HEK293 (cell line): ENCODE measurements around the gene COA6.

Source experiments
- GLIS1 ChIP-seq: fragments of 450-650 bp; formaldehyde crosslinking; IDR thresholded peaks from 2 replicates; pipeline ENCODE4 v1.5.1; 2016; ENCODE audit warnings: missing biosample characterization, missing genetic modification characterization
- OVOL3 ChIP-seq: fragments of 450-650 bp; formaldehyde crosslinking; IDR thresholded peaks from 2 replicates; pipeline ENCODE4 v1.5.1; 2016; ENCODE audit warnings: missing biosample characterization, missing genetic modification characterization
- PRDM1 ChIP-seq: fragments of 450-650 bp; formaldehyde crosslinking; IDR thresholded peaks from 2 replicates; pipeline ENCODE4; 2016; ENCODE audit warnings: missing biosample characterization, missing genetic modification characterization
- PRDM6 ChIP-seq: fragments of 450-650 bp; formaldehyde crosslinking; IDR thresholded peaks from 2 replicates; pipeline ENCODE4 v1.5.1; 2017; ENCODE audit warnings: missing biosample characterization, missing genetic modification characterization
- ZBTB44 ChIP-seq: fragments of 450-650 bp; IDR thresholded peaks from 2 replicates; pipeline ENCODE4 v1.5.1; 2018; ENCODE audit warnings: missing biosample characterization, mild to moderate bottlenecking, missing genetic modification characterization
- ZBTB8A ChIP-seq: fragments of 450-650 bp; formaldehyde crosslinking; IDR thresholded peaks from 2 replicates; pipeline ENCODE4 v1.5.1; 2016; ENCODE audit warnings: missing biosample characterization, missing genetic modification characterization
- ZEB2 ChIP-seq: fragments of 450-650 bp; formaldehyde crosslinking; IDR thresholded peaks from 2 replicates; pipeline ENCODE4 v1.5.1; 2016; ENCODE audit warnings: missing biosample characterization, missing genetic modification characterization
- ZFP3 ChIP-seq: fragments of 450-650 bp; formaldehyde crosslinking; IDR thresholded peaks from 2 replicates; pipeline ENCODE4 v1.5.1; 2016; ENCODE audit warnings: low read depth, missing biosample characterization, missing genetic modification characterization
- ZFP41 ChIP-seq: fragments of 450-650 bp; formaldehyde crosslinking; IDR thresholded peaks from 2 replicates; pipeline ENCODE4 v1.5.1; 2016; ENCODE audit warnings: missing biosample characterization, missing genetic modification characterization, borderline replicate concordance
- ZNF114 ChIP-seq: fragments of 450-650 bp; formaldehyde crosslinking; IDR thresholded peaks from 2 replicates; pipeline ENCODE4 v1.5.0; 2017; ENCODE audit warnings: missing biosample characterization, missing genetic modification characterization
- ZNF132 ChIP-seq: fragments of 450-650 bp; formaldehyde crosslinking; IDR thresholded peaks from 2 replicates; pipeline ENCODE4 v1.5.1; 2017; ENCODE audit warnings: missing biosample characterization, missing genetic modification characterization, borderline replicate concordance
- ZNF223 ChIP-seq: fragments of 450-650 bp; formaldehyde crosslinking; IDR thresholded peaks from 2 replicates; pipeline ENCODE4 v1.5.1; 2016; ENCODE audit warnings: missing biosample characterization, missing genetic modification characterization
- ZNF248 ChIP-seq: fragments of 450-650 bp; formaldehyde crosslinking; IDR thresholded peaks from 2 replicates; pipeline ENCODE4 v1.5.1; 2017; ENCODE audit warnings: missing biosample characterization, missing genetic modification characterization
- ZNF37A ChIP-seq: fragments of 450-650 bp; IDR thresholded peaks from 2 replicates; pipeline ENCODE4 v1.5.1; 2018; ENCODE audit warnings: missing biosample characterization, missing genetic modification characterization
- ZNF473 ChIP-seq: fragments of 450-650 bp; formaldehyde crosslinking; IDR thresholded peaks from 2 replicates; pipeline ENCODE4 v1.5.1; 2017; ENCODE audit warnings: missing biosample characterization, missing genetic modification characterization
- ZNF48 ChIP-seq: fragments of 450-650 bp; formaldehyde crosslinking; IDR thresholded peaks from 2 replicates; pipeline ENCODE4 v1.5.1; 2016; ENCODE audit warnings: missing biosample characterization, missing genetic modification characterization
- ZNF518A ChIP-seq: fragments of 450-650 bp; formaldehyde crosslinking; conservative IDR thresholded peaks from 2 replicates; pipeline ENCODE4 v1.5.1; 2016; ENCODE audit warnings: low read depth, missing biosample characterization, missing genetic modification characterization
- ZNF544 ChIP-seq: fragments of 450-650 bp; formaldehyde crosslinking; IDR thresholded peaks from 2 replicates; pipeline ENCODE4 v1.5.0; 2017; ENCODE audit warnings: missing biosample characterization, missing genetic modification characterization
- ZNF548 ChIP-seq: fragments of 450-650 bp; formaldehyde crosslinking; IDR thresholded peaks from 2 replicates; pipeline ENCODE4 v1.5.1; 2016; ENCODE audit warnings: missing biosample characterization, missing genetic modification characterization
- ZNF596 ChIP-seq: fragments of 450-650 bp; IDR thresholded peaks from 2 replicates; pipeline ENCODE4 v1.5.0; 2018; ENCODE audit warnings: missing biosample characterization, mild to moderate bottlenecking, missing genetic modification characterization, moderate library complexity
- ZNF670 ChIP-seq: fragments of 450-650 bp; formaldehyde crosslinking; IDR thresholded peaks from 2 replicates; pipeline ENCODE4 v1.5.1; 2016; ENCODE audit warnings: missing biosample characterization, missing genetic modification characterization, low read depth
- TF ChIP-seq, protein P1 (sequence below): fragments of 450-650 bp; formaldehyde crosslinking; IDR thresholded peaks from 2 replicates; pipeline ENCODE4 v1.5.1; 2016; ENCODE audit warnings: missing biosample characterization, missing genetic modification characterization, borderline replicate concordance
- TF ChIP-seq, protein P2 (sequence below): fragments of 450-650 bp; formaldehyde crosslinking; IDR thresholded peaks from 2 replicates; pipeline ENCODE4 v1.5.1; 2016; ENCODE audit warnings: missing biosample characterization, missing genetic modification characterization
- TF ChIP-seq, protein P3 (sequence below): IDR thresholded peaks from 2 replicates; pipeline ENCODE4 v1.6.1; 2011; ENCODE audit warnings: mild to moderate bottlenecking, low read depth, low read length, borderline replicate concordance

The COA6 gene

GRCh38 chr1:234373064-234373958 lies at the start of gene COA6 (continued):
- peak; percentile 20; the same call in 1 of the 2 replicates for TF ChIP-seq ZNF596 (tag by site-specific recombination)
- TF ChIP-seq, protein P1, sequence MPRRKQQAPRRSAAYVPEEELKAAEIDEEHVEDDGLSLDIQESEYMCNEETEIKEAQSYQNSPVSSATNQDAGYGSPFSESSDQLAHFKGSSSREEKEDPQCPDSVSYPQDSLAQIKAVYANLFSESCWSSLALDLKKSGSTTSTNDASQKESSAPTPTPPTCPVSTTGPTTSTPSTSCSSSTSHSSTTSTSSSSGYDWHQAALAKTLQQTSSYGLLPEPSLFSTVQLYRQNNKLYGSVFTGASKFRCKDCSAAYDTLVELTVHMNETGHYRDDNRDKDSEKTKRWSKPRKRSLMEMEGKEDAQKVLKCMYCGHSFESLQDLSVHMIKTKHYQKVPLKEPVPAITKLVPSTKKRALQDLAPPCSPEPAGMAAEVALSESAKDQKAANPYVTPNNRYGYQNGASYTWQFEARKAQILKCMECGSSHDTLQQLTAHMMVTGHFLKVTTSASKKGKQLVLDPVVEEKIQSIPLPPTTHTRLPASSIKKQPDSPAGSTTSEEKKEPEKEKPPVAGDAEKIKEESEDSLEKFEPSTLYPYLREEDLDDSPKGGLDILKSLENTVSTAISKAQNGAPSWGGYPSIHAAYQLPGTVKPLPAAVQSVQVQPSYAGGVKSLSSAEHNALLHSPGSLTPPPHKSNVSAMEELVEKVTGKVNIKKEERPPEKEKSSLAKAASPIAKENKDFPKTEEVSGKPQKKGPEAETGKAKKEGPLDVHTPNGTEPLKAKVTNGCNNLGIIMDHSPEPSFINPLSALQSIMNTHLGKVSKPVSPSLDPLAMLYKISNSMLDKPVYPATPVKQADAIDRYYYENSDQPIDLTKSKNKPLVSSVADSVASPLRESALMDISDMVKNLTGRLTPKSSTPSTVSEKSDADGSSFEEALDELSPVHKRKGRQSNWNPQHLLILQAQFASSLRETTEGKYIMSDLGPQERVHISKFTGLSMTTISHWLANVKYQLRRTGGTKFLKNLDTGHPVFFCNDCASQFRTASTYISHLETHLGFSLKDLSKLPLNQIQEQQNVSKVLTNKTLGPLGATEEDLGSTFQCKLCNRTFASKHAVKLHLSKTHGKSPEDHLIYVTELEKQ (tag by site-specific recombination): peak; percentile 75; the same call in 1 of the 2 replicates
- TF ChIP-seq ZFP41 (tag by site-specific recombination): no peak
- TF ChIP-seq ZBTB44 (tag by site-specific recombination): no peak
- no peak for TF ChIP-seq ZNF132
- peak; percentile 48; the same call in 1 of the 2 replicates for TF ChIP-seq OVOL3 (tag by site-specific recombination)
- no peak for TF ChIP-seq ZNF248 (tag by site-specific recombination)
- no peak for TF ChIP-seq ZNF37A (tag by site-specific recombination)
- TF ChIP-seq, protein P2, sequence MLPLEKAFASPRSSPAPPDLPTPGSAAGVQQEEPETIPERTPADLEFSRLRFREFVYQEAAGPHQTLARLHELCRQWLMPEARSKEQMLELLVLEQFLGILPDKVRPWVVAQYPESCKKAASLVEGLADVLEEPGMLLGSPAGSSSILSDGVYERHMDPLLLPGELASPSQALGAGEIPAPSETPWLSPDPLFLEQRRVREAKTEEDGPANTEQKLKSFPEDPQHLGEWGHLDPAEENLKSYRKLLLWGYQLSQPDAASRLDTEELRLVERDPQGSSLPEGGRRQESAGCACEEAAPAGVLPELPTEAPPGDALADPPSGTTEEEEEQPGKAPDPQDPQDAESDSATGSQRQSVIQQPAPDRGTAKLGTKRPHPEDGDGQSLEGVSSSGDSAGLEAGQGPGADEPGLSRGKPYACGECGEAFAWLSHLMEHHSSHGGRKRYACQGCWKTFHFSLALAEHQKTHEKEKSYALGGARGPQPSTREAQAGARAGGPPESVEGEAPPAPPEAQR (tag by site-specific recombination): peak; percentile 53; the same call in 1 of the 2 replicates
- peak; percentile 88 for TF ChIP-seq GLIS1 (tag by site-specific recombination)
- TF ChIP-seq ZNF548 (tag by site-specific recombination): no peak
- peak; percentile 92 for TF ChIP-seq PRDM1
- peak; percentile 83 for TF ChIP-seq ZEB2 (tag by site-specific recombination)
- no peak for TF ChIP-seq ZNF670 (tag by site-specific recombination)
- TF ChIP-seq ZBTB8A (tag by site-specific recombination): peak; percentile 69
- TF ChIP-seq ZNF223: no peak
- no peak for TF ChIP-seq ZNF114 (tag by site-specific recombination)
- no peak; the same call in 1 of the 2 replicates for TF ChIP-seq PRDM6 (tag by site-specific recombination)
- no peak for TF ChIP-seq ZNF48 (tag by site-specific recombination)
- TF ChIP-seq ZNF473 (tag by site-specific recombination): no peak
- peak; percentile 99 for TF ChIP-seq ZNF518A (tag by site-specific recombination)
- TF ChIP-seq ZFP3: no peak
- no peak for TF ChIP-seq ZNF544 (tag by site-specific recombination)
- TF ChIP-seq, protein P3, sequence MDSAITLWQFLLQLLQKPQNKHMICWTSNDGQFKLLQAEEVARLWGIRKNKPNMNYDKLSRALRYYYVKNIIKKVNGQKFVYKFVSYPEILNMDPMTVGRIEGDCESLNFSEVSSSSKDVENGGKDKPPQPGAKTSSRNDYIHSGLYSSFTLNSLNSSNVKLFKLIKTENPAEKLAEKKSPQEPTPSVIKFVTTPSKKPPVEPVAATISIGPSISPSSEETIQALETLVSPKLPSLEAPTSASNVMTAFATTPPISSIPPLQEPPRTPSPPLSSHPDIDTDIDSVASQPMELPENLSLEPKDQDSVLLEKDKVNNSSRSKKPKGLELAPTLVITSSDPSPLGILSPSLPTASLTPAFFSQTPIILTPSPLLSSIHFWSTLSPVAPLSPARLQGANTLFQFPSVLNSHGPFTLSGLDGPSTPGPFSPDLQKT: no peak; the same call in 1 of the 2 replicates
